H1 (cell line): ENCODE data around the gene RAMACL. TPM values are rescaled to one million over a fixed set of nuclear protein-coding genes. Genes with fewer than 3 reads are reported as not detected.

Source experiments
- BACH1 ChIP-seq: IDR thresholded peaks from 2 replicates; pipeline ENCODE4 v1.6.1; 2012; ENCODE audit warnings: low read length, improper control_type of control experiment
- BRCA1 ChIP-seq: IDR thresholded peaks from 2 replicates; pipeline ENCODE4 v1.6.1; 2012; ENCODE audit warnings: low read depth, low read length, improper control_type of control experiment
- CTBP2 ChIP-seq: IDR thresholded peaks from 2 replicates; pipeline ENCODE4 v1.7.0; 2011; ENCODE audit warnings: borderline replicate concordance, mild to moderate bottlenecking, moderate library complexity, mixed read lengths, low read length; ENCODE audit not compliant: insufficient read depth, insufficient read length
- JUND ChIP-seq: IDR thresholded peaks from 2 replicates; pipeline ENCODE4 v1.6.1; 2011; ENCODE audit warnings: mild to moderate bottlenecking, improper control_type of control experiment, low read length
- KDM1A ChIP-seq: fragments of 200-600, 300-600 bp; sonication (generic); IDR thresholded peaks from 2 replicates; pipeline ENCODE4 v1.7.1; 2016; ENCODE audit warnings: mild to moderate bottlenecking, low read length, borderline replicate concordance
- SIRT6 ChIP-seq: IDR thresholded peaks from one replicate; pipeline ENCODE4 v1.7.1; 2012; ENCODE audit warnings: low read length, inconsistent platforms
- TAF7 ChIP-seq: optimal IDR thresholded peaks from 2 replicates; pipeline ENCODE3; 2011; ENCODE audit warnings: low read depth, mild to moderate bottlenecking, inconsistent platforms, low read length, moderate library complexity, borderline replicate concordance
- polyA plus RNA-seq, 7 experiments: library from polyadenylated mRNA; depleted of rRNA in 3 of 7; stranded (reverse) in 5 of 7; unstranded in 2 of 7; fragments of >200 nt in 5 of 7; fragments of 200-250 nt in 2 of 7; gene quantifications; 1 replicate in 5 of 7; 2 replicates in 1 of 7; 4 replicates in 1 of 7; pipeline versions ENCODE4 v1.2.1 to v1.2.3, GENCODE V29; 2011 to 2013; ENCODE audit warnings: missing spikeins in 2 of 7, mixed read lengths in 2 of 7
- total RNA-seq: library from RNA; stranded (reverse); fragmentation: NEBNext Ultra II Directional; extraction: Animal tissue kit (Norgen Biotek cat#: 25700); gene quantifications from 2 replicates; pipeline ENCODE4 v1.2.1, GENCODE V29; 2021

RAMACL gene
- total and polyA plus RNA-seq, 2 of the 8 experiments (the other 6 are each of a cell fraction or from before 2014, with no cell fraction given), result 0.23 to 0.97 TPM

- TF ChIP-seq TAF7, result no peak
- TF ChIP-seq BRCA1, result no peak
- TF ChIP-seq JUND, result no peak
- TF ChIP-seq BACH1, result no peak
- TF ChIP-seq KDM1A, result no peak
- TF ChIP-seq CTBP2, result no peak
- no peak for TF ChIP-seq SIRT6
- TF ChIP-seq, all 59 proteins: peak for 0
These were observed 6.1 kb downstream of the RAMACL start (continued) for GRCh38 chr6:166580076-166581050.
